ENCODE results near the gene NPTX1. TPM values are rescaled to one million over a fixed set of nuclear protein-coding genes. Genes with fewer than 3 reads are reported as not detected.

The NPTX1 gene
- total RNA-seq, 1 experiment from 2014 or later, result not detected

DNA sequence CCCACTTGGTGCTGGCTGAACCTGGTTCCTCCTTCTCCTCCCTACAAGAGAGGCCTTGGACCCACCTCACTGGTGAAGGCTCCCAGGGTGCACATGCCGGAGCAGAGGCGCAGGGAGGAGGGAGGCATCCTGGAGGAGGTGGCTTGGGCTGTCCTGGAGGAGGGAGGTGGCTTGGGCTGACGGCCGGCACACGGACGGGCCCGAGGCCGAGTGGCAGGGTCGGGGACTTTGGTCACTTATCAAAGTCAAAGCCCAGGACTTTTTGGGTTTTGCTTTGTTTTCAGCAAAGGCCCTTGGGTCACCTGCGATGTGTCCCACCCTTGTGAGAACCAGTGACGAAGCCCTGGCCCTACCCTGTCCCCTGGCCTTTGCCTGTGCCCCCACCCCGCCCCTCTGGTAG, 32.9 kb downstream of the NPTX1 start:
- Histone ChIP-seq H3K4me2 (ENCODE audit: low read depth, low read length, poor library complexity, severe bottlenecking) (no peak overlapping the region), H3K79me2 (ENCODE audit: low read length) (no peaks in the 10 kb centered on the region), H2AFZ (ENCODE audit: low read length) (no peak overlapping the region), H3K9me2 (replicated peaks; ENCODE audit: insufficient read depth, low read length) (no peaks in the 10 kb centered on the region), H3K36me3 (ENCODE audit: insufficient read depth, low read length) (no peaks in the 10 kb centered on the region), H3K9ac (ENCODE audit: low read length) (no peak overlapping the region), H3K9me3 (ENCODE audit: low read length) (no peaks in the 10 kb centered on the region), H3K27ac (ENCODE audit: low read length) (no peak overlapping the region), H3K27me3 (ENCODE audit: low read length) (no peaks in the 10 kb centered on the region), H4K20me1 (ENCODE audit: insufficient read depth, low read depth, low read length) (no peaks in the 10 kb centered on the region), H3K4me1 (ENCODE audit: low read length) (no peaks in the 10 kb centered on the region; the same call in 1 of the 2 replicates), H3K4me3 (ENCODE audit: low read length) (no peak overlapping the region)
- DNase-seq, result no peak

DNA sequence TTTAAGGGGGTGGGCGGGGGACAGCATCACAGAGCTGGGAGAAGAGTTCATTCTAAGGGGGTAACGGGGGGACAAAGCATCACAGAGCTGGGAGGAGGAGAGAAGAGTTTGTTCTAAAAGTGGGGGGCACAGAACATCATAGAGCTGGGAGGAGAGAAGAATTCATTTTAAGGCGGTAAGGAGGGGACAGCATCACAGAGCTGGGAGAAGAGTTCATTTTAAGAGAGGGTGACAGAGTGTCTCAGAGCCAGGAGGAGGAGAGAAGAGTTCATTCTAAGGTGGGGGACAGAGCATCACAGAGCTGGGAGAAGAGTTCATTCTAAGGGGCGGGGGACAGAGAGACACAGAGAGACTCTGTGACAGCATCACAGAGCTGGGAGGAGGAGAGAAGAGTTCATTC, 33.6 kb downstream of the NPTX1 start:
- H3K27me3 ChIP-seq (ENCODE audit: low read length), result no peaks in the 10 kb centered on the region
- no peaks in the 10 kb centered on the region for H3K36me3 ChIP-seq (ENCODE audit: insufficient read depth, low read length)
- H3K79me2 ChIP-seq (ENCODE audit: low read length), result no peaks in the 10 kb centered on the region
- no peaks in the 10 kb centered on the region; the same call in 1 of the 2 replicates for H3K4me1 ChIP-seq (ENCODE audit: low read length)
- no peak overlapping the region for H3K27ac ChIP-seq (ENCODE audit: low read length)
- no peaks in the 10 kb centered on the region for H3K9me3 ChIP-seq (ENCODE audit: low read length)
- no peaks in the 10 kb centered on the region for H4K20me1 ChIP-seq (ENCODE audit: insufficient read depth, low read depth, low read length)
- no peak overlapping the region for H3K4me2 ChIP-seq (ENCODE audit: low read depth, low read length, poor library complexity, severe bottlenecking)
- H3K9me2 ChIP-seq (replicated peaks; ENCODE audit: insufficient read depth, low read length), result no peaks in the 10 kb centered on the region
- H3K9ac ChIP-seq (ENCODE audit: low read length), result no peak overlapping the region
- H2AFZ ChIP-seq (ENCODE audit: low read length), result no peak overlapping the region
- no peak for DNase-seq
- H3K4me3 ChIP-seq (ENCODE audit: low read length), result no peak overlapping the region

DNA sequence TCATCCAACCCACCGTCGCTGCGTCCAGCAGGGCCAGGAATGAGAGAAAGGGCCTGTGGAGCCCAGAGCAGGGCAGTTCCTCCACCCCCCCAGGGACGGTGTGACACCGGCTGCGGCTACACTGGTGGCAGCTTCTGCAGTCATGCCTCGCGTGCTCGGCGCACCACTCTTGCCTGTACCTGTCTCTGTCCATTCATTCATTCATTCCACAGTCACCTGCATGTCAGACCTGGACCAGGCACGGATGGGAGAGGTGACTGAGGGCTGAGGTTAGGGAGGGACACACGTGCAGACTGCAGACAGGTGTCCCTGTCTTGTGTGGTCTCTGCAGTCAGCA, 34.1 kb downstream of the NPTX1 start:
- no peaks in the 10 kb centered on the region for H3K27me3 ChIP-seq (ENCODE audit: low read length)
- no peaks in the 10 kb centered on the region for H3K9me2 ChIP-seq (replicated peaks; ENCODE audit: insufficient read depth, low read length)
- H3K36me3 ChIP-seq (ENCODE audit: insufficient read depth, low read length), result no peaks in the 10 kb centered on the region
- no peak overlapping the region for H3K9ac ChIP-seq (ENCODE audit: low read length)
- H3K4me2 ChIP-seq (ENCODE audit: low read depth, low read length, poor library complexity, severe bottlenecking), result no peak overlapping the region
- H4K20me1 ChIP-seq (ENCODE audit: insufficient read depth, low read depth, low read length), result no peaks in the 10 kb centered on the region; the same call in 1 of the 2 replicates
- H3K9me3 ChIP-seq (ENCODE audit: low read length), result no peaks in the 10 kb centered on the region
- H3K79me2 ChIP-seq (ENCODE audit: low read length), result no peaks in the 10 kb centered on the region
- H3K4me1 ChIP-seq (ENCODE audit: low read length), result no peaks in the 10 kb centered on the region; the same call in 1 of the 2 replicates
- no peak for DNase-seq
- no peak overlapping the region for H2AFZ ChIP-seq (ENCODE audit: low read length)
- no peak overlapping the region for H3K27ac ChIP-seq (ENCODE audit: low read length)
- no peak overlapping the region for H3K4me3 ChIP-seq (ENCODE audit: low read length)

DNA sequence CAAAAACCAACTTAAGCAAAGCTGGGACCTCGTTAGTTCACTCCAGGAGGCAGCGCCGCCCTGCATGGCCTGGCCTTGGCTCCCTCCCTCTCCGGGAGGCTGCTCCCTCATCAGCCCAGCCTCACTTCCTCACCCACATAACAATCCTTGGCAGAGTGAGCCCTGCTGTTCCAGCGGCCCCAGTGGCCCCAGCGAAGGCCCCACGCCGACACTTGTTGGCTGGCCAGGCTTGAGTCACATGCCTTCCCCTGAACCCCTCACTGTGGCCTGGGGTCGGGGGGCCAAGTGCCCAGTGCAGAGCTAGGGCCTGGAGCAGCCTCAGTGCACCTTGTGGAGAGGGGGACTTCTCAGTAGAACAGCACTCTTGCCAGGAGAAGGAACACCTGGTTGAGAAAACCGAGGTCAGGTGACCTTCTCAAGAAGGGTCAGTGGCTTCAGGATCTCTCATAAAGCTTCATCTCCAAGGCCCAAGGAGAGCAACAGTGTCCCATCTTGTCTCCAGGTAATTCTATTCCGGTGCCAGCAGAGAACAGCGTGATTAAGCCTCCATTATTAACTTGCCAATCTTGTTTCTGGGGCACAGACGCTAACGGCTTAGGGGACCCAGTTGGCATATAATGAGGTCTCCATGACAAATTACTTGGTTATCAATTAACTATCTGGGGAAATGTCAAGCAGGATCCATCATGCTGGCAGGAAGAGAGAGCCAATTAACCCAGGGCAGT, 34.6 kb downstream of the NPTX1 start:
- H3K79me2 ChIP-seq (ENCODE audit: low read length), result no peaks in the 10 kb centered on the region
- no peak for DNase-seq
- no peaks in the 10 kb centered on the region for H3K9me2 ChIP-seq (replicated peaks; ENCODE audit: insufficient read depth, low read length)
- H3K27me3 ChIP-seq (ENCODE audit: low read length), result no peaks in the 10 kb centered on the region
- no peak overlapping the region for H3K9ac ChIP-seq (ENCODE audit: low read length)
- H3K4me3 ChIP-seq (ENCODE audit: low read length), result no peak overlapping the region
- no peak overlapping the region for H2AFZ ChIP-seq (ENCODE audit: low read length)
- H3K4me2 ChIP-seq (ENCODE audit: low read depth, low read length, poor library complexity, severe bottlenecking), result no peak overlapping the region
- H3K27ac ChIP-seq (ENCODE audit: low read length), result no peak overlapping the region
- H3K36me3 ChIP-seq (ENCODE audit: insufficient read depth, low read length), result no peaks in the 10 kb centered on the region
- H4K20me1 ChIP-seq (ENCODE audit: insufficient read depth, low read depth, low read length), result no peaks in the 10 kb centered on the region; the same call in 1 of the 2 replicates
- no peaks in the 10 kb centered on the region; the same call in 1 of the 2 replicates for H3K4me1 ChIP-seq (ENCODE audit: low read length)
- H3K9me3 ChIP-seq (ENCODE audit: low read length), result no peaks in the 10 kb centered on the region

DNA sequence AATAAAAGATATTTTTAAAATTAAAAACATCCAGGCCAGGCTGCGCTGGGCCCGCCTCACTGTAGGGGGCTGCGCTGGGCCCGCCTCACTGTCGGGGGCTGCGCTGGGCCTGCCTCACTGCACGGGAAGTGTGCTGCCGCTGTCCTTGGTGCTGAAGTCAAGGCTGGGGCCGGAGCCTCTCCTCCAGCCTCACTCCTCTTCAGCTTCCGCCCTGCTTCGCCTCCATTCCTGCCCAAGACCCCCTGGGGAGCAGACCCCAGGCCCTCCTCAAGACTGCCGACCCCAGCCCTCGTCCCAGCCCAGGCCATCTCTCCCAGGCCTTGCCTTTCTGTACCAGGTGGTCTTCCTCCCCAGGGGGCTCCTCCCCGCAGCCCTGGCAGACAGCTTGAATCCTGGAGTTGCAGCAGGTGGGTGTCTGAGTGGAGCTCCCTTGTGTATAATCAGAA, 35.3 kb downstream of the NPTX1 start:
- DNase-seq, result peak; percentile 86

DNA sequence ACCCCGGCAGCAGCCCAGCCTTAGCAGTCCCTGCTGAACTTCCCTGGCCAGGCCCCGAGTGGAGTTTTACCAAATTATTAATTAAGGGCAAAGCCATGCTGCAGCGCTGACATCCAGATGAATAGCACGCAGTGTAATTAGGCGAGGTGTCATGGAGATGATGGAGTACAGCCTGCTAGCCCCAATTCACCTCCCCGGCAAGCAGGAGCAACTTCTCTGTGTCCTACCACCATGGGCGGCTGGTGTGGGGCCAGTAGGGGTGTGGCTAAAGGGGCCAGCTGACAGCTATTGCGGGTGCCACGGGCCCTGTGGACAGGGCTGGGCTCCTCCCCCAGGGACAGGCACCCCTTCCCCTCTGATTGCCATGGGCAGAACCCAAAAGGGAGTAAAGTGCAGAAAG, 36.9 kb downstream of the NPTX1 start:
- no peak overlapping the region for H3K9ac ChIP-seq (ENCODE audit: low read length)
- peaks cover 3% of the 10 kb centered on the region; the same call in 1 of the 2 replicates for H3K4me1 ChIP-seq (ENCODE audit: low read length)
- H3K4me3 ChIP-seq (ENCODE audit: low read length), result no peak overlapping the region
- no peaks in the 10 kb centered on the region for H3K9me2 ChIP-seq (replicated peaks; ENCODE audit: insufficient read depth, low read length)
- H3K27ac ChIP-seq (ENCODE audit: low read length), result no peak overlapping the region
- H2AFZ ChIP-seq (ENCODE audit: low read length), result no peak overlapping the region
- H3K27me3 ChIP-seq (ENCODE audit: low read length), result no peaks in the 10 kb centered on the region
- no peaks in the 10 kb centered on the region for H3K36me3 ChIP-seq (ENCODE audit: insufficient read depth, low read length)
- H3K9me3 ChIP-seq (ENCODE audit: low read length), result no peaks in the 10 kb centered on the region
- DNase-seq, result no peak
- H3K79me2 ChIP-seq (ENCODE audit: low read length), result no peaks in the 10 kb centered on the region
- H4K20me1 ChIP-seq (ENCODE audit: insufficient read depth, low read depth, low read length), result no peaks in the 10 kb centered on the region; the same call in 1 of the 2 replicates
- no peak overlapping the region for H3K4me2 ChIP-seq (ENCODE audit: low read depth, low read length, poor library complexity, severe bottlenecking)

More for the DNA sequence above, 35.3 kb downstream of the NPTX1 start:
- Histone ChIP-seq H3K9me2 (replicated peaks; ENCODE audit: insufficient read depth, low read length) (no peaks in the 10 kb centered on the region), H3K79me2 (ENCODE audit: low read length) (no peaks in the 10 kb centered on the region), H3K9ac (ENCODE audit: low read length) (no peak overlapping the region), H3K27ac (ENCODE audit: low read length) (no peak overlapping the region), H3K27me3 (ENCODE audit: low read length) (no peaks in the 10 kb centered on the region), H2AFZ (ENCODE audit: low read length) (no peak overlapping the region), H3K4me2 (ENCODE audit: low read depth, low read length, poor library complexity, severe bottlenecking) (no peak overlapping the region), H3K4me1 (ENCODE audit: low read length) (no peaks in the 10 kb centered on the region; the same call in 1 of the 2 replicates), H3K4me3 (ENCODE audit: low read length) (no peak overlapping the region), H4K20me1 (ENCODE audit: insufficient read depth, low read depth, low read length) (no peaks in the 10 kb centered on the region; the same call in 1 of the 2 replicates), H3K36me3 (ENCODE audit: insufficient read depth, low read length) (no peaks in the 10 kb centered on the region), H3K9me3 (ENCODE audit: low read length) (no peaks in the 10 kb centered on the region)

DNA sequence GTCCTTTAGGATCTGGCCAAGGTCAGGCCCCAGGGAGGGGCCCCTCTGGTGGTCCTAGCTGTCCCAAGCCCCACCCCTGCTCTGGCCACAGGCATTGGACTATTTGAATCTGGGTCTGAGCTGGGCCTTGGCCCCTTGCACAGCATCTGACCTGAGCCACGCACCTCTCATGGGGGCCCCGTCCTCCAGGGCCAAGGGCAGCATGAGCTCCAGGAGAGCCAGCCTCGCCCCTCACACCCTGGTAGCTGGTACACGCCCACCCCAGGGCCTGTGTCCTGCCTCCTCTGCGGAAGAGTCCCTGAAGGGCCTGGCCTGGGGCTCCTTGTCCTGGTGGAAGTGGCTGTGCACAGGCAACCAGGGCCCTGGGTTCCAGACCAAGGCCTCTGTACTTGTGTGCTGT, 37.6 kb downstream of the NPTX1 start:
- no peak overlapping the region for H3K9ac ChIP-seq (ENCODE audit: low read length)
- no peaks in the 10 kb centered on the region for H3K27me3 ChIP-seq (ENCODE audit: low read length)
- H3K36me3 ChIP-seq (ENCODE audit: insufficient read depth, low read length), result no peaks in the 10 kb centered on the region
- H4K20me1 ChIP-seq (ENCODE audit: insufficient read depth, low read depth, low read length), result no peaks in the 10 kb centered on the region; the same call in 1 of the 2 replicates
- no peak overlapping the region for H3K4me2 ChIP-seq (ENCODE audit: low read depth, low read length, poor library complexity, severe bottlenecking)
- no peaks in the 10 kb centered on the region for H3K9me3 ChIP-seq (ENCODE audit: low read length)
- H3K9me2 ChIP-seq (replicated peaks; ENCODE audit: insufficient read depth, low read length), result no peaks in the 10 kb centered on the region
- no peaks in the 10 kb centered on the region for H3K79me2 ChIP-seq (ENCODE audit: low read length)
- no peak overlapping the region for H3K4me3 ChIP-seq (ENCODE audit: low read length)
- DNase-seq, result no peak
- H3K27ac ChIP-seq (ENCODE audit: low read length), result no peak overlapping the region
- no peak overlapping the region for H2AFZ ChIP-seq (ENCODE audit: low read length)
- peaks cover 3% of the 10 kb centered on the region; the same call in 1 of the 2 replicates for H3K4me1 ChIP-seq (ENCODE audit: low read length)

DNA sequence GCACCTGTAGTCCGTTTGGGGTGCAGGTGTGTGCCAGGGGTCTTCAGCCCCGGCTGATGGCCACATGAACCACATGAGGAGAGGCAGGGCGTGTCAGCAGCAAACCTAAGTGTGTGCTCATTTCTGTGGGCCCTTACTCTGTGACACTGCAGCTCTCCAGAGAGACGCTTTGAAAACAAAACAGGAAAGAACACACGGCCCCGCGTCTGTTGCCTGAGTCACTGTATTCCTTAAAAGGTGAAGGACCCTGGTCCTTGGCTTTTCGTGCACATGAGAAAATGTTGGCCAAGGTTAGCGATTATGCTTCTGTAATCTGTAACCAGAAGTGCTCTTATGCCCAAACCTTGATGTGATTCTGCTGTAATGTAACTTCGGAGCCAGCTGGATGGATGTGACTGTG, 38.9 kb downstream of the NPTX1 start:
- no peaks in the 10 kb centered on the region for H3K27me3 ChIP-seq (ENCODE audit: low read length)
- no peaks in the 10 kb centered on the region; the same call in 1 of the 2 replicates for H4K20me1 ChIP-seq (ENCODE audit: insufficient read depth, low read depth, low read length)
- H3K79me2 ChIP-seq (ENCODE audit: low read length), result no peaks in the 10 kb centered on the region
- H3K9ac ChIP-seq (ENCODE audit: low read length), result no peak overlapping the region
- no peak overlapping the region for H2AFZ ChIP-seq (ENCODE audit: low read length)
- no peaks in the 10 kb centered on the region for H3K9me2 ChIP-seq (replicated peaks; ENCODE audit: insufficient read depth, low read length)
- H3K4me3 ChIP-seq (ENCODE audit: low read length), result no peak overlapping the region
- H3K4me1 ChIP-seq (ENCODE audit: low read length), result peaks cover 3% of the 10 kb centered on the region; the same call in 1 of the 2 replicates
- DNase-seq, result no peak
- H3K36me3 ChIP-seq (ENCODE audit: insufficient read depth, low read length), result no peaks in the 10 kb centered on the region
- no peak overlapping the region for H3K4me2 ChIP-seq (ENCODE audit: low read depth, low read length, poor library complexity, severe bottlenecking)
- H3K9me3 ChIP-seq (ENCODE audit: low read length), result no peaks in the 10 kb centered on the region
- no peak overlapping the region for H3K27ac ChIP-seq (ENCODE audit: low read length)
